GM23248 (cell line): ENCODE data around the gene CSNK1G2. TPM values are rescaled to one million over a fixed set of nuclear protein-coding genes. Genes with fewer than 3 reads are reported as not detected.
A peak's percentile ranks its signal among the peaks of the same experiment; 100 is the strongest.

Experiments used
- DNase-seq: peaks from one replicate; pipeline ENCODE4 v3.0.0-alpha.2; 2015
- H2AFZ ChIP-seq: fragments of 200-600 bp; sonication (generic); 2 replicates; pipeline ENCODE4 v1.6.1; 2016; ENCODE audit warnings: antibody characterized with exemption
- H3F3A ChIP-seq: fragments of 200-600 bp; sonication (generic); 2 replicates; pipeline ENCODE4 v1.6.1; 2016; ENCODE audit warnings: mild to moderate bottlenecking, antibody characterized with exemption, mixed run types; ENCODE audit not compliant: insufficient read depth
- H3K27ac ChIP-seq: fragments of 200-600 bp; sonication (generic); 2 replicates; pipeline ENCODE4 v1.5.1; 2016; ENCODE audit warnings: mild to moderate bottlenecking
- H3K27me3 ChIP-seq: fragments of 200-600 bp; sonication (generic); replicated peaks from 2 replicates; pipeline ENCODE4 v1.6.1; 2016; ENCODE audit warnings: mild to moderate bottlenecking; ENCODE audit not compliant: insufficient read depth
- H3K36me3 ChIP-seq: fragments of 200-600 bp; sonication (generic); 2 replicates; pipeline ENCODE4 v1.6.1; 2016; ENCODE audit warnings: low read depth, mild to moderate bottlenecking
- H3K4me1 ChIP-seq: fragments of 200-600 bp; sonication (generic); 2 replicates; pipeline ENCODE4 v1.6.1; 2016; ENCODE audit warnings: mild to moderate bottlenecking; ENCODE audit not compliant: insufficient read depth
- H3K4me2 ChIP-seq: fragments of 200-600 bp; sonication (generic); one replicate; pipeline ENCODE4 v1.6.1; 2016; ENCODE audit warnings: mild to moderate bottlenecking; ENCODE audit not compliant: unreplicated experiment
- H3K4me3 ChIP-seq: fragments of 200-600 bp; sonication (generic); 2 replicates; pipeline ENCODE4 v1.5.1; 2016; ENCODE audit warnings: mild to moderate bottlenecking
- H3K79me2 ChIP-seq: fragments of 200-600 bp; sonication (generic); 2 replicates; pipeline ENCODE4 v1.6.1; 2016; ENCODE audit warnings: mild to moderate bottlenecking; ENCODE audit not compliant: insufficient read depth
- H3K9ac ChIP-seq: fragments of 200-600 bp; sonication (generic); 2 replicates; pipeline ENCODE4 v1.6.1; 2016; ENCODE audit warnings: mild to moderate bottlenecking
- H3K9me2 ChIP-seq: fragments of 200-600 bp; sonication (generic); 2 replicates; pipeline ENCODE4 v1.6.1; 2016; ENCODE audit warnings: mixed run types, mild to moderate bottlenecking, moderate library complexity; ENCODE audit not compliant: insufficient read depth
- H3K9me3 ChIP-seq: fragments of 200-600 bp; sonication (generic); one replicate; pipeline ENCODE4 v1.6.1; 2017; ENCODE audit warnings: low read depth
- H4K20me1 ChIP-seq: fragments of 200-600 bp; sonication (generic); 2 replicates; pipeline ENCODE4 v1.6.0; 2016; ENCODE audit not compliant: insufficient read depth
- EZH2 ChIP-seq: fragments of 200-600 bp; sonication (generic); IDR thresholded peaks from 2 replicates; pipeline ENCODE4 v1.6.1; 2018; ENCODE audit warnings: antibody characterized with exemption, mild to moderate bottlenecking; ENCODE audit not compliant: insufficient read depth, poor library complexity, severe bottlenecking
- EZH2phosphoT487 ChIP-seq: fragments of 200-600 bp; sonication (generic); IDR thresholded peaks from 2 replicates; pipeline ENCODE4 v1.6.1; 2018; ENCODE audit warnings: antibody characterized with exemption, moderate library complexity, mild to moderate bottlenecking, low read depth; ENCODE audit not compliant: insufficient read depth
- WGBS, 2 experiments: methylation state at CpG; one replicate each; pipeline ENCODE4 v1.1.6; 2015 to 2017; ENCODE audit warnings: low lambda C conversion rate in 2 of 2, low coverage in 1 of 2; ENCODE audit errors: missing lambda C conversion rate in 2 of 2; 5-methylcytosine and 5-hydroxymethylcytosine counted together
- in situ Hi-C: fragments of 300-500 bp; cut with MboI; formaldehyde crosslinking; loops from 2 replicates; pipeline ENCODE4 v1.15.0; 2020
- polyA plus RNA-seq: library from polyadenylated mRNA; unstranded; fragments of >200 nt; fragmentation: Nextera tagmentation; extraction: Ambion mirVana; gene quantifications from 2 replicates; pipeline ENCODE4 v1.2.1, GENCODE V29; 2016
- total RNA-seq: library from RNA; depleted of rRNA; stranded (reverse); fragments of >200 nt; shearing (Covaris generic); gene quantifications from 2 replicates; pipeline ENCODE4 v1.2.3, GENCODE V29; 2014

CSNK1G2 gene
- total and polyA plus RNA-seq, 2 experiments from 2014 or later, result 9.5 to 76.6 TPM

DNA sequence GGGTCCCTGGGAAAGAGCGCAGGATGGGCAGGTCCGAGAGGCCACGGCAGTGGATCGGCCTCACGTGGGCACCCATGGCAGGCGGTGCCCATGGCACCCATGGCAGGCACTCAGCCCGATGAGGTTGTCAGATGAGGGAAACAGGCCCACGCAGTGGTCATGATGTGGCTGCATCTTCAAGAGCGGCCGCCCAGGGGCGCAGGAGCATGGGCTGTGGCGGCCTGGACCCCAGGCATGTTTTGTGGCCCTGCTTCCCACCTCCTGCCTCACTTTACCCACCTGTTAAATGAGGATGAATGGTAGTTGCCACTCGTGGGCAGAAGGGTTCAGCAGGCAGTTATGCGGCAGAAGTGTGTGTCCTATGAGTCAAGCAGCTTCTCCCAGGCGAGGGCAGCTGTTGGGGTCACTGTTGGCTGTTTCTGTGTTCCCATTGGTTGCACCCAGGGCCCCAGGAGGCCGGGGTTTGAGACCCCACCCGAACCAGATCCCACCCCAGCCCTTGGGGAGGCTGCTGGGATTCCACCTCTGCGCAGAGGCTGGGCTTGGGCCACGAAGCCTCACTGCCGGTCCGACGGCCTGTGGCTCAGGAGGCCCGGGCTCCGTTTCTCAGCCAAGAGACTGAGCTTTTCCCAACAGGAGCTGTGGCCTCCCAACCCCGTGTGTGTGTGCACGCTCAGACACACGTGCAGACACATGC is 30.0 kb downstream of the CSNK1G2 start:
- H3K9me3 ChIP-seq, result no peaks in the 10 kb centered on the region
- H3K27ac ChIP-seq, result no peak overlapping the region
- H3K4me2 ChIP-seq, result no peak overlapping the region
- in situ Hi-C loops, result no loop called here
- no peaks in the 10 kb centered on the region for H3K4me1 ChIP-seq
- H3K79me2 ChIP-seq, result peaks cover 65% of the 10 kb centered on the region
- TF ChIP-seq EZH2phosphoT487 (no peak), EZH2 (no peak)
- H3K4me3 ChIP-seq, result no peak overlapping the region
- H3F3A ChIP-seq, result no peaks in the 10 kb centered on the region
- H3K27me3 ChIP-seq, result no peaks in the 10 kb centered on the region
- peaks cover 4% of the 10 kb centered on the region; the same call in 1 of the 2 replicates for H4K20me1 ChIP-seq
- no peak for DNase-seq
- no peak overlapping the region for H2AFZ ChIP-seq
- H3K9ac ChIP-seq, result no peak overlapping the region
- H3K9me2 ChIP-seq, result no peaks in the 10 kb centered on the region
- H3K36me3 ChIP-seq, result no peaks in the 10 kb centered on the region
- 91 to 92% methylated on average over 18 to 24 of the region's 27 CpGs for WGBS, 2 experiments

GRCh38 chr19:1974381-1975161 is 33.6 kb downstream of the CSNK1G2 start:
- Histone ChIP-seq H3K9ac (no peak overlapping the region), H3K9me3 (no peaks in the 10 kb centered on the region), H3K27ac (no peak overlapping the region), H3F3A (no peaks in the 10 kb centered on the region), H3K4me2 (no peak overlapping the region), H3K36me3 (no peaks in the 10 kb centered on the region; the same call in 1 of the 2 replicates), H3K27me3 (no peaks in the 10 kb centered on the region), H2AFZ (no peak overlapping the region), H3K79me2 (peaks cover 70% of the 10 kb centered on the region), H3K4me3 (no peak overlapping the region), H3K4me1 (no peaks in the 10 kb centered on the region), H3K9me2 (no peaks in the 10 kb centered on the region), H4K20me1 (peaks cover 4% of the 10 kb centered on the region; the same call in 1 of the 2 replicates)
- DNase-seq, result no peak
- TF ChIP-seq EZH2, result no peak
- TF ChIP-seq EZH2phosphoT487, result no peak
- WGBS, 2 experiments, result 84 to 86% methylated on average over 27 of the region's 28 CpGs
- in situ Hi-C loops, result no loop called here

DNA sequence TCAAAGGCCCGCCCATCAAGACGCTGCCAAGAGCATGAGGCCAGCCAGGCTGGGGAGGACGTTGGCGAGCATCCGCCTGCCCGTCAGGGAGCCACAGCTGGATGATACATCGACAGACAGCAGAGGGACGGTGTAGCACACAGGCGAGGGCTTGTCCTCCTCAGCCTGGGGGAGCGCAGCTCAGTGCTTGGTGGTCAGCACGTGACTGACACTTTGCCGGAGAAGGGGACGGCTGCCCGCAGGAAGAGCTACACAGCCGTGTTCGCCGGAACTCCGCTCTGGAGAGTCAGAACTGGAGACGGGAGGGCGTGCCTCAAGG is 34.1 kb downstream of the CSNK1G2 start:
- Histone ChIP-seq H3K9me2 (no peaks in the 10 kb centered on the region), H3K79me2 (peaks cover 64% of the 10 kb centered on the region), H4K20me1 (peaks cover 4% of the 10 kb centered on the region; the same call in 1 of the 2 replicates), H3F3A (no peaks in the 10 kb centered on the region), H3K27ac (no peak overlapping the region), H3K36me3 (no peaks in the 10 kb centered on the region; the same call in 1 of the 2 replicates), H3K27me3 (no peaks in the 10 kb centered on the region), H3K4me2 (no peak overlapping the region), H2AFZ (no peak overlapping the region), H3K4me3 (no peak overlapping the region), H3K4me1 (no peaks in the 10 kb centered on the region), H3K9ac (no peak overlapping the region), H3K9me3 (no peaks in the 10 kb centered on the region)
- DNase-seq, result peak; percentile 17
- 63 to 65% methylated on average over 19 to 20 of the region's 20 CpGs for WGBS, 2 experiments
- TF ChIP-seq EZH2phosphoT487 (no peak), EZH2 (no peak)
- in situ Hi-C loops, result no loop called here

GRCh38 chr19:1977120-1977519 is 36.1 kb downstream of the CSNK1G2 start:
- peaks cover 59% of the 10 kb centered on the region for H3K79me2 ChIP-seq

More at GRCh38 chr19:1977120-1977519, 36.1 kb downstream of the CSNK1G2 start:
- Histone ChIP-seq H3K4me3 (no peak overlapping the region), H3K9ac (no peak overlapping the region), H4K20me1 (peaks cover 4% of the 10 kb centered on the region; the same call in 1 of the 2 replicates), H2AFZ (no peak overlapping the region), H3K4me2 (no peak overlapping the region), H3K27me3 (no peaks in the 10 kb centered on the region), H3K4me1 (no peaks in the 10 kb centered on the region), H3K9me3 (no peaks in the 10 kb centered on the region), H3K27ac (no peak overlapping the region), H3K9me2 (no peaks in the 10 kb centered on the region), H3F3A (no peaks in the 10 kb centered on the region), H3K36me3 (peaks cover 7% of the 10 kb centered on the region; the same call in 1 of the 2 replicates)
- WGBS, 2 experiments, result 94% methylated on average over 14 to 15 of the region's 15 CpGs
- TF ChIP-seq EZH2phosphoT487, result no peak
- no peak for TF ChIP-seq EZH2
- no peak for DNase-seq
- in situ Hi-C loops, result no loop called here
